ENCODE results near the gene CALML3.

The CALML3 gene

DNA sequence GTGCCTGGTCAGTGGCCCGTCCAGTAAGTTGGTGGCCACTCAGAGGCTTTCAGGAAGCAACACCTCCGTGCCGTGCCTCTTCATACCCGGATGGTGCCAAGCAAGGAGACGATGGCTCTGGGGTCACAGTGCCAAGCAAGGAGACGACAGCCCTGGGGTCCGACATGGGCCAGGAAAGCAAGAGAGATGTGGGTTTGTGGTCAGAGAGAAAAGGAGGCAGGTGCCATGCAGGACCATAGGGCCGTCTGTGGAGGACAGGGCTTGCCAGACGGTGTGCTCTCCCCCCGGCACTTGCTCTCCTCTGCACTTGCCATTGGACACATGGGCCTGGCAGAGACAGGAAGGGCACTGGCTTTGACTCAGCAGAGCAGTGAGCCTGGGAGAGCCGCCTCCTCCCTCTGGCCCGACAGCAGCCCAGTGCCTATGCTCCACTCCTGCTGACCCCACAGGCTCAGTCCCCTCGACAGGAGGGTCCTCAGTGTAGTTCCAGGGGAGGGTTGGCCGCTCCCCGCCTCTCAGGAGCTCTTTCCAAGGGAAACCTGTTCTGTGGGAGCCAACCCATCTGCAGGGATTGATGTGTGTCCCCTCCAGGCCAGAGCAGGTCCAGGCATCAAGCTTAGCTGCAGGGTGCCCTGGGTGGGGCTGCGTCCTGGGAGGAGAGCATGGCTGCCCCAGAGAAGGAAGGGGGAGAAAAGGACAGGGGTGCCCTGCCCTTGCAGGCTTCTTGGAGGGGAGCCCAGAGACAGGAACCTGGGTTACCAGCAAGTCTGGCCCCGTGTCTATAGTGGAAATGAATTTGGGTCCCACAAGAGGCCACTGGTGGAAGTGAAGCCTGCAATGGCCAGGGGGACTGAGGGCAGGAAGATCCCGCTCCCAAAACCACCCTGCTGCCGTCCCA, 17.8 kb upstream of the CALML3 start:
- no peak for DNase-seq (ENCODE audit: low read depth in 2 of 2)

DNA sequence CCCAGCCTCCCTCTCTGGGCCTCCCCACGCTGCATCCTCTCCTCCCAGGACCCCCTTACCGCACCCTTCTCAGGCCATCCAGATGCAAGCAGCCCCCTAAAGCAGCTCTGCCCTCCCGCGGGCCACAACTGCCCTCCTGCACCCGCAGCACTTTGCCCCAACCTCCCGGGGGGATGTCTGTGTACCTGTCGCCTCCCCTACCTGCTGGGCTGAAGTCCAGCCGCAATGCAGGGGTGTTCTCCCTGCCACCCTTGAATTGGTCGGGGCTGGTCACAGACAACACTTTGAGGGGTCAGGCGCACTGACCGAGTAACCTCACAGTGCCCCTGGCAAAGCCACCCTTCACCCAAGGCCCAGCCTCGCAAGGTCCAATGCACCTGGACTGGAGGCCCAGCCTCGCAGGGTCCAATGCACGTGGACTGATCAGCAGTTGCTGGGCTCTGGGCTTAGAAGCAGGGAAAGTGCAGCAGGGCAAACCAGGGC, 17.1 kb upstream of the CALML3 start:
- DNase-seq (ENCODE audit: low read depth in 2 of 2), result no peak

DNA sequence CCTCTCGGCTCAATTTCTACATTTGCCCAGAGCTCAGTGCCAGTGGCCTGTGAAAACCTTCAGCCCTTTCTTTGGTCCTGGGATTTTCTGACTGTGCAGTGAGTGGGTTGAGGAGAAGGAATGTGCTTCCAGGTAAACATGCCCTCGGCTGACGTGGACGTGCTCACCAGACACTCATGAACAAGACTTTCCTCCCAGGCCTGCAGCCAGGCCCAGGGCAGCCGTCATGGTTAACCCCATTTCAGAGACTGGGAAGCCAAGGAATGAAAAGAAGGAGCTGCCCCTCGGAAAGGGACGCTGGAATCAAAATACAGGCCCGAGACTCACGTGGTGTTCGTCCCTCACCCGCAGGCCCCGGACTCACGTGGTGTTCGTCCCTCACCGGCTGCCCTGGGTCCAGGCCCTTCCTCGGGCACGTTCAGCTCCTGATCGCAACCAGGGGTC, 16.6 kb upstream of the CALML3 start:
- DNase-seq (ENCODE audit: low read depth in 2 of 2), result no peak

DNA sequence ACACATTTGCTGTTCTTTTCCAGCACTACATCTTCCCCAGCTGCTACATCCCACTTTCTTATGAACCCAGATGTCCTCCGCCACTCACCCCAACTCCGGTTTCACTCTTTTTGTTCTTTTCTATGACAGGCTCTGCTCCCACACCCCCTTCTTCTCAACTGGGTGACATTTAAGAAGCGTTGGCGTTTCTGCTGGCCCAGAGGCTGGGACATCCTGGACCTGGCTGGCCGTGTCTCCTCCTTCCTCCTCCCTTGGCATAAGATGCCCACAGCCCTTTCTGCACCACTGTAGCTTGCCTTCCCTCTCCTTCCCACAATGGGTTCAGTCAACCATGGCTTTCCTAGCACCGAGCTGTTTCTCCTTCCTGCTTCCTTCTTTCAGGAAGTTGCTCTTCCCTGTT, 16.0 kb upstream of the CALML3 start:
- DNase-seq (ENCODE audit: low read depth in 2 of 2), result no peak

DNA sequence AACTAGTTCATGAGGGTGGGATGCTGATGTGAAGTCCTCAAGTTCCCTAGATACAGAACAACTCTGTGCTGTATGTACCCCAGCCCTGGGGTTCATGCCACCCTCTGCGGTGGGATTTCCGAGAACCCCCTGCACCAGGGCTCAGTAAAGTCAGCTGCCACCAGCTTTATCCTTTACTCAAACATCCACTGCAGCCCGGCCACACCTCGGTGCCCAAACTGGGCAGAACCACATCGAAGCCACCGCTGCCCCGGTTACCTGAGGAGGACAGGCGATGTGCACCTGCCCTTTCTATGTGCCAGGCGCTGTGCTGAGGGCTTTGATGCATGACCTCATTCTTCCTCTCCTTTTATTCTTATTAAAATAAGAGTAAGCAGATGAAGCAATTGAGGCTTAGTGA, 15.5 kb upstream of the CALML3 start:
- DNase-seq (ENCODE audit: low read depth in 2 of 2), result no peak

DNA sequence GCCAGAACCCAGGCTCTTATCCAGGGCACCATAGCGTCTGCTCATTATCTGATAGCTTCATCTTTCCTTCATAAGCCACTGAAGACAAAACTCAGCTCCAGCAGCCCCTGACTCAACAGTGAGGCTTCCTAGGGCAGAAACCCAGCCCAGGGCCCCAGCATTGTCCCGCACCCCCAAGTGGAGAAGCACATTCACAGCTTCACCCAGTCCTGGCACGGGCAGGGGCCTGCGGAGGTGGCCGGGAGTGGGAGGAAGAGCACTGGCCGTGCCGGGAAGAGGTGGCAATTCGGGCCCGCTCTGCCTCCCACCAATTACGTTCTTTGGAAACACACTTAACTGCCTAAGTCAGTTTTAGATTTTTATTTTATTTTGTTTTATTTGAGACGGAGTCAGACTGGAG, 15.1 kb upstream of the CALML3 start:
- no peak for DNase-seq (ENCODE audit: low read depth in 2 of 2)

DNA sequence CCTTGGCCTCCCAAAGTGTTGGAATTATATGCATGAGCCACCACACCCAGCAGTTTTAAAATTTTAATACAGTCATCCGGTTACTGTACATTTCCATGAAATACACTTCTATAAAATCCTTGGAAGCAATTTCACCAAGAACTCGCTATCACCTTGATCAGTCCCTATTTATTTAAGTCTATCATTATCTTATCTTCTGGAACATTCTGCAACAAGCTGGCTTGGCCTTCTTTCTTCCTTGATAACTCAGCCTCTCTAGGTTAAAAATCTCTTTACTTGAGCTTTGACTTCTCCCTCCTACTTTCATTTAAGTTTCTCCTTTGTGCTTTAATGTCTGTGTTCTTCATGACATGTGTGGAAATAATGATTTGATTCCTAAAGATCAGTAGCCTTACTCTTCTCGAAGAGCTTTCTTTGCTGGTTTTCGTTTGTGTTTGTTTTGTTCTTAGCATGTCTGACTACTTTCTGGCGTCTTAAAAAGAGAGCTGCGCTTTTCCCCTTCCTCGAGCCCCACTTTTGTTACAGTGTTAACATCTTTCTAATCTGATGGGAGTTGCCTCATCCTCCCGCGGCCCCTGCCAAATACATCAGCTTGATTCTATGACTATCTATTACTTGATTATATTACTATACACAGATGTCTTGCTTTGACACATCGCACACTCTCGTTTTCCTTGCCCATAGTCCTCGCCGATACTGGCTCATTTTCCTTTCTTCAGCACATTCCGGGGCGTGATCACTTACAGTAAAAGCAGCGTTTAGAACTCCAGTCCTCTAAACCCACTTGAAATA, 14.3 kb upstream of the CALML3 start:
- DNase-seq (ENCODE audit: low read depth in 2 of 2), result no peak

DNA sequence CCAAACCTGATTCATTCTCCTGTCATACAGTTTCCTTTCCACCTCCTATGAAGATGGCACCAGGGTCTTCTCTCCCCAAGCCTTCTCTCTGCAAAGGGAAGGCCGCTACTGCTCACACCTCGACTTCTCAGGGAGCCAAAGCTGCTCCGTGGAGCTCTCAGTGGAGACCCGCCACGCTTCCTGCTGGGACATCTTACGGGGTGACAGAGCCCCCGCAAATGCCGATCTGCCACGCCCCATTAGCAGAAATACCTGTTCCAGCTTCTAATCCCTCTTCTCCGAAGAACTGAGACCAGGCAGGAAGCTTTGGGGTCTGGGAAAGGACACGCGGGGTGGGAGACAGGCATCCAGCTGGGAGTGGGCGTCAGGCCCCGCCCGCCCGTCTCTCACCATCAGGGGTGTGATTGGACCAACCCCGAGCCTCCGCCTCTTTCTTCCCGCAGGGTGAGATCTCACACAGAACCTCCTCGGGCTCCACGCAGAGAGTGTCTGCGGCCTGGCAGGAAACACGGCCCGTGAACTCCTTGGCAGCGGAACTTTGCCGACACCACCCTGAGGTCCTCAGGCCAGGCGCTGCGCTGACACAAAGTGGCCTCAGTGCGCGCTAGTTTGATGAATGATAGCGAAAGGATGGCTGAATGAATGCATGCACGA, 13.4 kb upstream of the CALML3 start:
- no peak for DNase-seq (ENCODE audit: low read depth in 2 of 2)

DNA sequence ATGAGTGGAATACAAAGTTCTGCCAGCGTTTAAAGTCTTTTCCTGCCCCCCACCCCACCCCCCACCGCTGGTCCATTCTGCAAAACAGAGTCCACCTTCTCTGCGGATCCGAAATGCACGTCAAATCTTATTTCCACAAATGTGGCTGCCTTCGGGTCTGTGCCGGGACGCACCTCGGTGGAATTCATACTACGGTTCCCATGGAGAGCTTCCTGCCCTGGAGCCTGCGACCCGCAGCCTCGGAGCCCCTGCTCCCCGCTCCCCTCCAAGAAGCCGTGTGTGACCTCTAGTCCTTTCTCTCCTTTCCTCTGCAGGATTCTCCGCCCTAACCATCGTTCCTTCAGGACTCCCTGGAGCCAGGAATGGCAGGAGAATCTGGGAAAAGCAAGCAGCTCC, 12.9 kb upstream of the CALML3 start:
- DNase-seq (ENCODE audit: low read depth in 2 of 2), result no peak

DNA sequence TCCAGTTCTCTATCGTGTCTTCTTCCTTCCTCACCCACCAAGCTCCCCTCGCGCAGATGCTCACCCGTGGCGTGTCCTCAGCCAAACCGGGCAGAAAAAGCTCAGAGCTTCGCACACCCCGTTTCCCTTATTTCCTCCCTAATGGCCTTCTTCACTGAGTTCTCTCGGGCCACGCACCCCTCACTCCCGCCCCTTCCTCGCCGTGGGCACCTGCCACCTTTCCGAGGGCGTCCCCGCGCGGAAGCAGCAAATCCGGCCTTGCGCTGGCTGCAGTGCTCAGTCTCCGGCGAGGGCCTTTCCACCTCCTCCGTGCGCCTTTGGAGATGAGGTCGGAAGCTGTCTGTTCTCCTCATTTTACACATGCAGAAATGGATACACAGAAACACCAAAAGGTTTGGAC, 12.4 kb upstream of the CALML3 start:
- no peak for DNase-seq (ENCODE audit: low read depth in 2 of 2)

DNA sequence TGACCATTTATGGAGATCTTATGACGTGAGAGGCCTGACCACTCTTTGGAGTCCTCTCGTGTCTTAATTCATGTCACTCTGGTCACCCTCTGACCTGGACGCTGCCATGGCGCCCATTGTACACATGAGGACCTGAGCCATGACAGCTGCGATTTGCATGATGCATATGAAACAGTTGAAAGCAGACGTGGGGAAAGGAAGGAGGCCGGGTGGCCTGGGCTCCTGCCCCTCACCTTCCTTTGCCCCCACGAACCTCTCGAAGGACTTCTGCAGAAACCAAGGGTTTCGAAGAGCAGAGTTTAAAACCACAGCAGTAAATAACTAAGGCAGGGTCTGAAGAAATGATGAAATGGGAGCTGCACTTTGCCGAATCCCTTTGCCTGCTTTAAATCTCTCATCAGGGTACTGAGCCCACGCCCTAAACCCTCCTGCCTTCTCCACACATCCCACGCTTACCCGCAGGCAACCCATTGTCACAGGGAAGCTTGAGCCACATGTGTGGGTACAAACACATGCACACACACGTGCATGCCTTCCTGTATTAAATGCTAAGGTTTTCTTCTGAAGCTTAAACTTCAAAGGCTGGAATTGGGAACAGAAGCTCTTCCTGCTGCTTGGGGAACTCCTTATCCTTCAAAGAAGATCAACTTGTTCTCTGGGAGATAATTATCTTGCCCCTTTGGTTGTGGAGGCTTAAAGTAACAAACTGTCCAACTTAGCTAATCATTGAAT, 11.7 kb upstream of the CALML3 start:
- no peak for DNase-seq (ENCODE audit: low read depth in 2 of 2)

DNA sequence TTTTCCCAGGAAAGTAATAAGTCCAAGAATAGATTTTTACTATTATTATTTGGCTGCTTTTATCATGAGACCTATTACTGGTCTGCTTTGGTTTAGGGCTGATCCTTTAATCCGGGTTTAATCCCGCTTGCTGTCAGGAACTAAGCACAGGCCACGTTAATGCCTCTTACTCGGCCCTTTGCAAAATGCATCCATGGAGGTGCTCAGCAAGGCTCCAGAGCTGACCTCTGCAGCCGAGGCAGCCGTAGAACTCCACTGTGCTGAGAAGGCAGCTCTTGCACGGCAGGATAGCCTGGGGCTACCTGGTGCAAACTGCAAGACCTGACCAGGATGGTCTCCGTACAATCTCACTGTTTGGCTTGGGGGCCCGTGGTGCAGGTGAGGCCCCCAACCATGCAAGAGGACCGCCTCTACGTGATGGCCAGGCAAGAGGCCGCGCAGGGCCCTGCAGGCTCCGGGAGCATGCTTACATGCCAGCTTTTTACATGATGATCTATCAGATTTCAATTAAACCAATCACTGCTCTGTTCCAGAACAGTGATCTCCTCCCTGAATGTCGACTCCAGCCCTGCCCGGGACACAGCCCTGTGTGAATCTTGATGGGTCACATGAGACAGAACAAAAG, 10.4 kb upstream of the CALML3 start:
- DNase-seq (ENCODE audit: low read depth in 2 of 2), result no peak

DNA sequence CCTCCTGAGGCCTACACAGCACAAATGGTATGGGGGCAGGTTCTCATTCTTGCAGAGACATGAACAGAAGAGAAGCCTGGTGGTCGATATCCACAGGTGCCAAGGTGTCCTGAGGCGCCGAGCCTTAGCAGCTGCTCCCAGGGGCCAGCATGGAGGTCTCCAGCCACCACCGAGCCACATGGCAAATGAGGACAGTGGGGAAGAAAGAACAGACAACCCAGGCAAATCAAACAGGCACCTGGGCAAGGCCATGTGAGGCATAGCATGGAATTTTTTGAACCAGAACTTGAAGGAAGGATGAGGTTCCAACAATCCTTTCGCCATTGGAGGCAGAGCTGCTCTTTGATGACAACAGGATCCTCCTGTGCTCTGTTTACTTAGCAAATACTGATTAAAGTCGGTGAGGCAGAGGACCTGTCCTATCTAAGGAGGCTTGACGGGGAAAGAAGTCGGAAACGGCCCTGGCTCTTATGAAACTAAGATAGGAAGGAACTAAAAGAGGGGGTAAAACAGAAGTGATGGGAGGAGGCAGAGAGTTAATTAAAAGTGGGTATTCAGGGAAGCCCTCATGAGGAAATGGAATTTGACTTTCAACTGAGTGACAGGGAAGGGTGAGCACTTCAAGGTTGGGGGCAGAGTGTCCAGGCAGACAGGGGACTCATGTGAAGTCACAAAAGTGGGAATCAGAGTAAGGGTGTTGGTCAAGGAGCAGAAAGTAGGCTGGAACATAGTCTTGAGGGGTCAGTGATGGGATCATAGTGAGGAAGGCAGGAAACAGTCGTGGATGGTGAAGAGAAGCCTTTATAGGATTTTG, 8.6 kb upstream of the CALML3 start:
- no peak for DNase-seq (ENCODE audit: low read depth in 2 of 2)

DNA sequence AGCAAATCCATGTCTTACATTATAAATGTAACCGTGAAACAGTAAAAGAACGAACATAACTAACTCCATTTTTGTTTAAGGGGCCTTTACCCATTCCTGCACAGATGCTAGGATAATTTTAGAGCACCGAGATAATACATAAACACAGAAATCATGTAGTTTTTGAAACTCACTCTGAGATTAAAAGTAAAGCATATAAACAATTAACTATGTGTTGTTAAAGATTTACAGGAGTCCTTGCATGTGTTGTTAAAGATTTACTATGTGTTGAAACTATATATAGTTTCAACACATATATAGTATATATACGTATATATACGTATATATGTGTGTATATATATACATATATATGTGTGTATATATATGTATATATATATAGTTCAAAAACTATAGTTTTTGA, 7.2 kb upstream of the CALML3 start:
- DNase-seq (ENCODE audit: low read depth in 2 of 2), result no peak

DNA sequence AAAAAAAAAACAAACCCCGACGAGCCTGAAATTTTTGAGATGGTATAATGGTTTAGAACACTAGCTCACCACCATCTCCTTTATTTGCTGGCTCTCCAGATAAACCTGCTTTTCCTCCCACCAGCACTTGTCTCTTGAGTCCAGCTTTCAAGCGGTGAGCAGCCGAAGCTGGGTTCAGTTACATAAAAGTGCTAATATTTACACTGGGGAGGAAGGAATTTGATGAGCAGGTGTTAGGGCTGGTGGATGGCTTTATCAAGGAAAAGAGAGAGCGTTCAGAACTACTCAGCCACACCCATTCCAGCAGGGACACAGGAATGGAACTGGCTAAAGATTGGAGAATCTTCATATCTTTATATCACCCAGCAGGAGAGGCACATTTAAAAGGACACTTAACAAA, 6.6 kb upstream of the CALML3 start:
- no peak for DNase-seq (ENCODE audit: low read depth in 2 of 2)

DNA sequence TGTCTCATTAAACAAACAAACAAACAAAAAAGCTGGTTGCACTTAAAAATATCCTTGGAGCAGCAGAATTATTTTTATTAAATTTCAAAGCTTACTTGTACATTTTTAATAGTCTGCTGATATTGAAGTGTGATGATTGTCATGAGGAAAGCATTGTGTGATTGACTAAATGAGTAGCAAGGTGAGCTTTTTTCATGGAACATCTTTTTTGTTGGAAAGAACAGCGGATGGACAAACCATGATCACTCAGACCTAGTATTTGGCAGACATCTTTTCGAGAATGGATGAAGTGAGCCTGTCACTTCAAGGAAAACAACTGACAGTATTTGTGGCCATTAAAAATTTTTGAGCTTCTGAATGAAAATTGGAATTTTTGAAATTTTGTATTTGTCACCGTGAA, 5.7 kb upstream of the CALML3 start:
- no peak for DNase-seq (ENCODE audit: low read depth in 2 of 2)

DNA sequence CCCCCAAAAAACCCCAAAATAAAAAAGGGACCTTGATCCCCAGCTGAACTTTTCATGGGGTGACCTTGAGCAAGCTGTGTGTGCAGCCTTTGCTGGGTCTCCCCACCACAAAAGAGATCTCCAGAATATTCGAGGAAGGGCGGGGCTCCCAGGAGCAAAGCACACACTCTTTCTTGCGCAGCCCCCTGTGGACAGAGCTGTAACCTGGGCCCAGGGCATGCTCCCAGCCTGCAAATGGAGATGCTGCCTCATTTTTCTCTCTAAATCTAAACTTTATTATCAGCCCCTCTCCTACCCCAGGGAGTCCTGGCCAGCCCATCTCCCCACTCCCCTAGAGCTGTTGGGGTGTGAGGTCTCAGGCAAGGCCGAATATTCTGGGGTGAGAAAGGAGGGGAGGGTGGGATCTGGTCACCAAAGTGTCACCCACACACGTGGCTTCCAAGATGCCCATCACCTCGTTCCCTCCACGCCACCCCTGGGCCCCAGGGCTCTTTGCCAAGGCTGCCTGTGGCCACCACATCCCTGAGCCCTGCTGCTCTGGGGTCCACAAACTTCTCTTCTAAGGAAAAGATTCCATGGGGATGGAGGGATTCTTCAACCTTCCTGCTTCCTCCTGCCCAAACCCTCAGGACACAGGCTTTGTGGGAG, 1.7 kb upstream of the CALML3 start:
- DNase-seq (ENCODE audit: low read depth in 2 of 2), result no peak

DNA sequence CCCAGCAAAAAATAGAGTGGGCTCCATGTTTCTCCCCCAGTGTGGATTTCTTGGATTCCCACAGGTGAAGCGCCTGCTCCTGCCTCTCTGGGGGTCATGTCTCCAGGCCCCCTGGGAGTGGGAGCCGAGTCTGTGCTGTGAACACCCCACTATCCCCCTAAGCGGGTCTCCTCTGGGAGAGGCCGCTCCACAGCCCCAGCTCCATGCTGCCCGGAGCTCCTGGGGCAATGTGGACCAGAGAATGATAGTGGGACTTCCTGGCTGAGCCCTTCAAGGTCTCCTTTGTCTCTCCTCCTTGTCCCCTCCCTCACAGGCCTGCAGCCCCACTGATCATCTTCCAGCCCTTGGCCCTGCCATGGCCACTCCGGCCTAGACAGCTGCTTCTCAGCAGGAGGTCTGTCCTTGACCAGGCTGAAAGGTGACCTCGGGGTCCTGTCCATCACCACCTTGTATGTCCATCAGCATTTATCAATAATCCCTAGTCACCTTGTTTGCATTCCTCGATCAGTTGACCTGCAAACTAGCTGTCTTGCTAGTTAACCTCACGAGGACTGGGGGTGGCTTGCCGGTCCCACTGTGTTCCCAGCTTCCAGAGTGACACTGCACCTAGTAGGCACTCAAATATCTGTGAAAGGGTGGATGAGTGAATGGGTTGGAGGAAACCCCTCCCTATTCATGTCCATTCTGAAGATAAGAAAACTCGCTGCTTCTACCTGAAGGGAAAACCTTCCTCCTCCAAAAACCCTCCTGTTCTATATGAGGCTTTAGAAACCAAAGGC, 776 bp upstream of the CALML3 start:
- DNase-seq (ENCODE audit: low read depth in 2 of 2), result no peak

Data from stimulated activated CD4-positive, alpha-beta T cell treated with anti-CD3 and anti-CD28 coated beads, Interleukin-1b, Interleukin-23, amount 100 ng/mL, for 1 hour (primary cell).